GM12865 (cell line): ENCODE results near the gene CLASP1.
A peak's percentile ranks its signal among the peaks of the same experiment; 100 is the strongest.

Experiments used
- DNase-seq: peaks from one replicate; pipeline ENCODE4 v3.0.0; 2010; ENCODE audit warnings: low read depth
- H3K4me3 ChIP-seq: 2 replicates; pipeline ENCODE4 v1.5.1; 2011; ENCODE audit warnings: mild to moderate bottlenecking, low read depth, low read length, control low read depth
- TF ChIP-seq, protein P1 (sequence below): IDR thresholded peaks from 2 replicates; pipeline ENCODE4 v1.5.1; 2011; ENCODE audit warnings: low read length, control low read depth, low read depth, inconsistent platforms; ENCODE audit not compliant: insufficient read depth; ENCODE audit errors: missing control alignments

CLASP1 gene

GRCh38 chr2:121492409-121492808, 156.9 kb downstream of the CLASP1 start:
- DNase-seq = no peak
- no peak overlapping the region for H3K4me3 ChIP-seq
- TF ChIP-seq, protein P1, sequence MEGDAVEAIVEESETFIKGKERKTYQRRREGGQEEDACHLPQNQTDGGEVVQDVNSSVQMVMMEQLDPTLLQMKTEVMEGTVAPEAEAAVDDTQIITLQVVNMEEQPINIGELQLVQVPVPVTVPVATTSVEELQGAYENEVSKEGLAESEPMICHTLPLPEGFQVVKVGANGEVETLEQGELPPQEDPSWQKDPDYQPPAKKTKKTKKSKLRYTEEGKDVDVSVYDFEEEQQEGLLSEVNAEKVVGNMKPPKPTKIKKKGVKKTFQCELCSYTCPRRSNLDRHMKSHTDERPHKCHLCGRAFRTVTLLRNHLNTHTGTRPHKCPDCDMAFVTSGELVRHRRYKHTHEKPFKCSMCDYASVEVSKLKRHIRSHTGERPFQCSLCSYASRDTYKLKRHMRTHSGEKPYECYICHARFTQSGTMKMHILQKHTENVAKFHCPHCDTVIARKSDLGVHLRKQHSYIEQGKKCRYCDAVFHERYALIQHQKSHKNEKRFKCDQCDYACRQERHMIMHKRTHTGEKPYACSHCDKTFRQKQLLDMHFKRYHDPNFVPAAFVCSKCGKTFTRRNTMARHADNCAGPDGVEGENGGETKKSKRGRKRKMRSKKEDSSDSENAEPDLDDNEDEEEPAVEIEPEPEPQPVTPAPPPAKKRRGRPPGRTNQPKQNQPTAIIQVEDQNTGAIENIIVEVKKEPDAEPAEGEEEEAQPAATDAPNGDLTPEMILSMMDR = no peak

DNA sequence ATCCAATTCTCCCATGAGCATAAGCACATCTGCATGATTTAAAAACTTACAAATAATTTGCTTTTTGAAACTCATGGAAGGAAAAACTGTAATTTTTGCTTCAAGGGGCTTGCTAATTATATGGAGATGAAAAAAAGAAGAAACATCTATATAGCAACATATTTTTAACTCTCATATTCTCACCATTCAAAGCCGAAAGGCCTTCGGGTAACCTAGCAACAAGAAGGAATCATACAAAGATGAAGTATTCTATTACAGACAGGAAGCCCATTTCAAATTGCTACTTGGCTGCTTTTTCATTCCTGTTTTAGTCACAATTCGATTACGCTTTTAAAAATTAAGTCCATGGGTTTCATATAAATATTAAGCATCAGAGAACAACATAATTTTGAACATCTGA, 157.7 kb downstream of the CLASP1 start:
- DNase-seq = no peak

DNA sequence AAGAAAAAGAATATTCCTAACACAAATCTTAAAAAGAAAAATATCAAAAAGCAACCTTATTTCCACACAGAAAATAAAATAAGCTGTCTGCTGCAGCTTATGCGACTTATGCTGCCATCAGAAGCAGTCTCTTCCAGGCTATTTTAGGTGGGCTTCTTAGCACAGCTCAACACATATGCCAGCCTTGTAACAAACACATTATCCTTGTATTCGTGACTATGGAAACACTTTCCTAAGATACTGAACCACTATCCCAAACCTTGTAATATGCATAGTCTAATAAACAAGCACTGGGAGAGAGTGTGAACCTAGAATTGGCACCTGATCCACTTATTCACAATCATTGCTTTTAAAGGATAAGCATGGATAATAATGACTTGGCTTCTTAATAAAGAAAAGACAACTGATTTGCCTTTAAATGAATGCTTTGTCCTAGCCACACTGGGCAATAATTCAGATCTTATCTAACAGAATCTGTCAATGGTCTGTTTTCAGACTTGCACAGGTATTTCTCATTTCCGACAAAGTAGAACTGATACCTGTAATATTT, 158.6 kb downstream of the CLASP1 start:
- no peak for DNase-seq
- TF ChIP-seq, protein P1 = no peak
- no peak overlapping the region for H3K4me3 ChIP-seq

More for the DNA sequence above, 157.7 kb downstream of the CLASP1 start:
- no peak overlapping the region for H3K4me3 ChIP-seq
- TF ChIP-seq, protein P1 = no peak

GRCh38 chr2:121489911-121490583, 159.2 kb downstream of the CLASP1 start:
- H3K4me3 ChIP-seq = no peak overlapping the region
- DNase-seq = no peak
- TF ChIP-seq, protein P1 = no peak

- TF ChIP-seq, protein P1 = no peak
- DNase-seq = peak; percentile 21
- no peak overlapping the region for H3K4me3 ChIP-seq
Observed at GRCh38 chr2:121489284-121489683, 160.0 kb downstream of the CLASP1 start.

GRCh38 chr2:121486191-121486790, 163.0 kb downstream of the CLASP1 start:
- TF ChIP-seq, protein P1 = no peak
- no peak overlapping the region for H3K4me3 ChIP-seq
- no peak for DNase-seq
